ENCODE results near the gene P2RY6.

Gene P2RY6

DNA sequence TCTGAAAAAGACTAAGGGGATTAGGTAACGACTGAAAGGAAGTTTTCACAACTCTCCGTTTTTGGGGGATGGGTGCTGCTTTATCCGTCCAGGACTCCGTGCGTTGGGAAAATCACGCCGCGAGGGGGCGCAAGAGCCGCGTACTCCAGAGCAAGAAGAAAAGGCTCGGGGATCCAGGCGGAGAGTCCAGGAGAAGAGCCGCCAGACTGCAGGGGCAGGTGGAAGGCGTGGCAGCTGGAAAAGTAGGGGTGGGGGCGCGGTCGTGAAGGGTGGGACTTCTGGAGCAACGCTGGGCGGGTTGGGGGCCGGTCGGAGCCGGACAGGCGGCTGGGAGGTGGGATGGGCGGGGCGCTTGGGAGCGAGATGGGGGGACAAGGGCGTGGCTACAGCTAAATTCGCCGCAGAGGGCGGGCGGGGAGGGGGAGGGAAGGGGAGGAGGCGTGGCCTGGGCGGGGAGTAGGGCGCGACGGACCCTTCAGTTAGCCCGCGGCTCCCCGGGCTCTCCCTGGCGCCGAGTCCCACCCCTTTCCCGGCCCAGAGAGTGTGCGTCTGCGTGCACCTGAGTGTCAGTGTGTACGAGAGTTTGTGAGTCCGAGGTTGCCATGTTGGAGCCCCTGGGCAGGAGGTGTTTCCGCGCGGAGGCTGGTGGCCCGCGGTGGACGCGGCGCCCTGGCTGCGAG is 35.3 kb downstream of the P2RY6 start:
- Histone ChIP-seq H3K27me3 (ENCODE audit: control insufficient read depth, insufficient read depth, low read length) (peaks cover 35% of the 10 kb centered on the region), H3K9ac (ENCODE audit: low read depth, low read length) (peak overlapping the region; percentile 73), H3K27ac (ENCODE audit: low read depth, low read length) (peak overlapping the region; percentile 82), H3K4me1 (ENCODE audit: control insufficient read depth, insufficient read depth, low read length) (peaks cover 15% of the 10 kb centered on the region; the same call in 1 of the 2 replicates), H3K4me3 (ENCODE audit: low read depth, low read length) (peak overlapping the region; percentile 97), H3K9me3 (ENCODE audit: control insufficient read depth, insufficient read depth, low read length) (no peaks in the 10 kb centered on the region), H3K36me3 (ENCODE audit: control insufficient read depth, insufficient read depth, low read length) (no peaks in the 10 kb centered on the region)

- H3K9ac ChIP-seq (ENCODE audit: low read depth, low read length), result peak within 1 kb of the TSS; percentile 73
- peaks cover 15% of the 10 kb centered on the region; the same call in 1 of the 2 replicates for H3K4me1 ChIP-seq (ENCODE audit: control insufficient read depth, insufficient read depth, low read length)
- no peaks in the 10 kb centered on the region for H3K9me3 ChIP-seq (ENCODE audit: control insufficient read depth, insufficient read depth, low read length)
- H3K27me3 ChIP-seq (ENCODE audit: control insufficient read depth, insufficient read depth, low read length), result peaks cover 35% of the 10 kb centered on the region
- H3K4me3 ChIP-seq (ENCODE audit: low read depth, low read length), result peak within 1 kb of the TSS; percentile 97
- H3K27ac ChIP-seq (ENCODE audit: low read depth, low read length), result peak within 1 kb of the TSS; percentile 82
- no peaks in the 10 kb centered on the region for H3K36me3 ChIP-seq (ENCODE audit: control insufficient read depth, insufficient read depth, low read length)
Measured at GRCh38 chr11:73308003-73308960, 36.1 kb downstream of the P2RY6 start, which contains the start of gene ARHGEF17. TSS of gene ARHGEF17 (plus strand) at chr11:73308276. CDS start at chr11:73308639, 363 bp downstream.

GRCh38 chr11:73308961-73309919 is 37.1 kb downstream of the P2RY6 start:
- peaks cover 15% of the 10 kb centered on the region; the same call in 1 of the 2 replicates for H3K4me1 ChIP-seq (ENCODE audit: control insufficient read depth, insufficient read depth, low read length)

GRCh38 chr11:73310076-73310475 is 37.9 kb downstream of the P2RY6 start:
- Histone ChIP-seq H3K9ac (ENCODE audit: low read depth, low read length) (no peak overlapping the region), H3K36me3 (ENCODE audit: control insufficient read depth, insufficient read depth, low read length) (no peaks in the 10 kb centered on the region), H3K4me1 (ENCODE audit: control insufficient read depth, insufficient read depth, low read length) (peaks cover 15% of the 10 kb centered on the region; the same call in 1 of the 2 replicates), H3K27me3 (ENCODE audit: control insufficient read depth, insufficient read depth, low read length) (peaks cover 35% of the 10 kb centered on the region), H3K9me3 (ENCODE audit: control insufficient read depth, insufficient read depth, low read length) (no peaks in the 10 kb centered on the region), H3K4me3 (ENCODE audit: low read depth, low read length) (no peak overlapping the region; the same call in 1 of the 2 replicates), H3K27ac (ENCODE audit: low read depth, low read length) (no peak overlapping the region)

More at GRCh38 chr11:73308961-73309919, 37.1 kb downstream of the P2RY6 start:
- H3K4me3 ChIP-seq (ENCODE audit: low read depth, low read length), result peak overlapping the region; percentile 97
- no peaks in the 10 kb centered on the region for H3K36me3 ChIP-seq (ENCODE audit: control insufficient read depth, insufficient read depth, low read length)
- H3K27ac ChIP-seq (ENCODE audit: low read depth, low read length), result peak overlapping the region; percentile 62
- H3K9ac ChIP-seq (ENCODE audit: low read depth, low read length), result peak overlapping the region; percentile 26
- no peaks in the 10 kb centered on the region for H3K9me3 ChIP-seq (ENCODE audit: control insufficient read depth, insufficient read depth, low read length)
- H3K27me3 ChIP-seq (ENCODE audit: control insufficient read depth, insufficient read depth, low read length), result peaks cover 35% of the 10 kb centered on the region

- H3K9me3 ChIP-seq (ENCODE audit: control insufficient read depth, insufficient read depth, low read length), result no peaks in the 10 kb centered on the region
- peaks cover 35% of the 10 kb centered on the region for H3K27me3 ChIP-seq (ENCODE audit: control insufficient read depth, insufficient read depth, low read length)
- no peaks in the 10 kb centered on the region for H3K36me3 ChIP-seq (ENCODE audit: control insufficient read depth, insufficient read depth, low read length)
- no peak overlapping the region for H3K9ac ChIP-seq (ENCODE audit: low read depth, low read length)
- no peak overlapping the region for H3K27ac ChIP-seq (ENCODE audit: low read depth, low read length)
- no peak overlapping the region for H3K4me3 ChIP-seq (ENCODE audit: low read depth, low read length)
- H3K4me1 ChIP-seq (ENCODE audit: control insufficient read depth, insufficient read depth, low read length), result peaks cover 15% of the 10 kb centered on the region; the same call in 1 of the 2 replicates
Measured at GRCh38 chr11:73310661-73311393, 38.7 kb downstream of the P2RY6 start.

DNA sequence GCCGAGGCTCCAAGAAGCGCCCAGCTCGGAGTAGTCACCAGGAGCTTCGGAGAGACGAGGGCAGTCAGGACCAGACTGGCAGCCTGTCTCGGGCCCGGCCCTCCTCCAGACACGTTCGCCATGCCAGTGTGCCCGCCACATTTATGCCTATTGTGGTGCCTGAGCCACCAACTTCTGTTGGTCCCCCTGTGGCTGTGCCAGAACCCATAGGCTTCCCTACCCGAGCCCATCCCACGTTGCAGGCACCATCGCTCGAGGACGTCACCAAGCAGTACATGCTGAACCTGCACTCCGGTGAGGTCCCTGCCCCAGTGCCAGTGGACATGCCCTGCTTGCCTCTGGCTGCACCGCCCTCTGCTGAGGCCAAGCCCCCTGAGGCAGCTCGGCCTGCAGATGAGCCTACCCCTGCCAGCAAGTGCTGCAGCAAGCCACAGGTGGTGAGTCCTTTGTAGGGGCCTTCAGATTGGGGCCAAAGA is 39.3 kb downstream of the P2RY6 start:
- H3K9ac ChIP-seq (ENCODE audit: low read depth, low read length), result no peak overlapping the region
- no peaks in the 10 kb centered on the region for H3K9me3 ChIP-seq (ENCODE audit: control insufficient read depth, insufficient read depth, low read length)
- no peak overlapping the region for H3K4me3 ChIP-seq (ENCODE audit: low read depth, low read length)
- H3K27ac ChIP-seq (ENCODE audit: low read depth, low read length), result no peak overlapping the region
- H3K27me3 ChIP-seq (ENCODE audit: control insufficient read depth, insufficient read depth, low read length), result peaks cover 29% of the 10 kb centered on the region
- H3K36me3 ChIP-seq (ENCODE audit: control insufficient read depth, insufficient read depth, low read length), result no peaks in the 10 kb centered on the region
- H3K4me1 ChIP-seq (ENCODE audit: control insufficient read depth, insufficient read depth, low read length), result peaks cover 14% of the 10 kb centered on the region; the same call in 1 of the 2 replicates

GRCh38 chr11:73312036-73312435 is 39.9 kb downstream of the P2RY6 start:
- H3K4me1 ChIP-seq (ENCODE audit: control insufficient read depth, insufficient read depth, low read length), result peaks cover 8% of the 10 kb centered on the region; the same call in 1 of the 2 replicates
- H3K4me3 ChIP-seq (ENCODE audit: low read depth, low read length), result no peak overlapping the region
- no peak overlapping the region for H3K9ac ChIP-seq (ENCODE audit: low read depth, low read length)
- no peaks in the 10 kb centered on the region for H3K9me3 ChIP-seq (ENCODE audit: control insufficient read depth, insufficient read depth, low read length)
- H3K36me3 ChIP-seq (ENCODE audit: control insufficient read depth, insufficient read depth, low read length), result no peaks in the 10 kb centered on the region
- H3K27ac ChIP-seq (ENCODE audit: low read depth, low read length), result no peak overlapping the region
- peaks cover 25% of the 10 kb centered on the region for H3K27me3 ChIP-seq (ENCODE audit: control insufficient read depth, insufficient read depth, low read length)

DNA sequence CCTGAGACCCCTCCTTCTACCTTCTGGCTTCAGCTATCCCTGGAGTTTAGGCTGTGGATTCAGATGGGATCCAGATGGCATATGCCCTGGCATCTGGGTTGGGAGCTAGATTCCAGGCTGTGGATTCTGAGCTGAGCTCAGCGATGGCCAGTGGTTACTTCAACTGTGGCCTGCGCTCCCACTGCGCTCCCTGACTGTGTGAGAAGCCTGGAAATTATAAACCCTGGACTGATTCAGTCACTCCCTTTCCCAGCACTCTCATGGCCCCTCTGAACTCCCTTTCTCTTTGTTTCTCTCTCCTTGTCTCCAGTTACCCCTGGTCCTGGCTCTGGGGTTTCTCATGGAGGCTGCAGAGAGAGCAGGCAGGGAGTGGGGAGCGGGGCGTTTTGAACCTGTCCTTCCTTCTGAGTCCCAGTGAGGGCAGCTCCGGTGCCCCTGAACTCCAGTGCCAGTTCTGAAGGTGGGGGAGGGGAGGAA is 40.8 kb downstream of the P2RY6 start:
- H3K27me3 ChIP-seq (ENCODE audit: control insufficient read depth, insufficient read depth, low read length), result peaks cover 25% of the 10 kb centered on the region
- no peak overlapping the region for H3K4me3 ChIP-seq (ENCODE audit: low read depth, low read length)
- no peaks in the 10 kb centered on the region for H3K9me3 ChIP-seq (ENCODE audit: control insufficient read depth, insufficient read depth, low read length)
- no peak overlapping the region for H3K27ac ChIP-seq (ENCODE audit: low read depth, low read length)
- H3K36me3 ChIP-seq (ENCODE audit: control insufficient read depth, insufficient read depth, low read length), result no peaks in the 10 kb centered on the region
- peaks cover 7% of the 10 kb centered on the region; the same call in 1 of the 2 replicates for H3K4me1 ChIP-seq (ENCODE audit: control insufficient read depth, insufficient read depth, low read length)
- H3K9ac ChIP-seq (ENCODE audit: low read depth, low read length), result no peak overlapping the region

DNA sequence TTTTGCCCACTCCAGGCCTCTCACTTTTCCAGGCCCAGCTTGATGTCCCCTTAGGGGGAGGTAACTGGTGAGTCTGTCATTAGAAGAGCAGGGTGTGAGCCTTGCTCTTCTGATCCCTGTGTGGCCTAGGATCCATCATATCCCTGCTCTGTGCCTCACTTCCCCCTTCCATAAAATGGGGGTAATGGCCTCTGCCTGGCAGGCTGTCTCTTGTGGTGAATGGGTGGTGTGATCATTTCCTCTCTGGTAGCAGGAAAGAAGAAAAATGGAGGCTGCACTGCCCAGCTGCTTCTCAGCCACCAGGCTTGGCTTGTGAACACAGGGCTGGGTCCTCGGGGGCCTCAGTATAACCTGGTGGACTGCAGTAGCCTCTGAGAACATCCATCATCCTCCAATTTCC is 41.5 kb downstream of the P2RY6 start:
- Histone ChIP-seq H3K4me3 (ENCODE audit: low read depth, low read length) (no peak overlapping the region), H3K9me3 (ENCODE audit: control insufficient read depth, insufficient read depth, low read length) (no peaks in the 10 kb centered on the region), H3K4me1 (ENCODE audit: control insufficient read depth, insufficient read depth, low read length) (peaks cover 7% of the 10 kb centered on the region; the same call in 1 of the 2 replicates), H3K27me3 (ENCODE audit: control insufficient read depth, insufficient read depth, low read length) (peaks cover 22% of the 10 kb centered on the region), H3K36me3 (ENCODE audit: control insufficient read depth, insufficient read depth, low read length) (no peaks in the 10 kb centered on the region), H3K27ac (ENCODE audit: low read depth, low read length) (no peak overlapping the region), H3K9ac (ENCODE audit: low read depth, low read length) (no peak overlapping the region)

Data from HUES48 (cell line).